Astrocyte (in vitro differentiated cells and primary cell): ENCODE data around the gene SLCO6A1. TPM values are rescaled to one million over a fixed set of nuclear protein-coding genes. Genes with fewer than 3 reads are reported as not detected.

Experiments used
- DNase-seq: peaks from one replicate; pipeline ENCODE4 v3.0.0-alpha.2; 2010; ENCODE audit warnings: low read depth
- FAIRE-seq: peaks from 2 replicates; lab custom pipeline; 2011; peaks lifted over from hg19 to GRCh38; lab: Jason Lieb, UNC
- H2AFZ ChIP-seq: 2 replicates; pipeline ENCODE4 v1.6.0; 2012; ENCODE audit warnings: low read depth, low read length, inconsistent platforms
- H3K27ac ChIP-seq: 2 replicates; pipeline ENCODE4 v1.5.1; 2011; ENCODE audit warnings: low read depth, low read length, inconsistent platforms
- H3K27me3 ChIP-seq: 2 replicates; pipeline ENCODE4 v1.6.0; 2011; ENCODE audit warnings: low read length, inconsistent platforms; ENCODE audit not compliant: insufficient read depth
- H3K36me3 ChIP-seq: 2 replicates; pipeline ENCODE4 v1.5.1; 2011; ENCODE audit warnings: low read length, inconsistent platforms; ENCODE audit not compliant: insufficient read depth
- H3K4me1 ChIP-seq: 2 replicates; pipeline ENCODE4 v1.5.1; 2011; ENCODE audit warnings: low read length, inconsistent platforms; ENCODE audit not compliant: insufficient read depth
- H3K4me2 ChIP-seq: 2 replicates; pipeline ENCODE4 v1.6.0; 2012; ENCODE audit warnings: low read length, inconsistent platforms
- H3K4me3 ChIP-seq: 2 replicates; pipeline ENCODE4 v1.5.1; 2011; ENCODE audit warnings: low read depth, mild to moderate bottlenecking, low read length, inconsistent platforms; ENCODE audit not compliant: insufficient read depth
- H3K79me2 ChIP-seq: 2 replicates; pipeline ENCODE4 v1.6.0; 2012; ENCODE audit warnings: mild to moderate bottlenecking, low read length, inconsistent platforms; ENCODE audit not compliant: insufficient read depth
- H3K9ac ChIP-seq: 2 replicates; pipeline ENCODE4 v1.6.0; 2012; ENCODE audit warnings: mild to moderate bottlenecking, low read length, inconsistent platforms
- H3K9me3 ChIP-seq: 2 replicates; pipeline ENCODE4 v1.5.1; 2012; ENCODE audit warnings: low read depth, mild to moderate bottlenecking, low read length, inconsistent platforms; ENCODE audit not compliant: insufficient read depth
- H4K20me1 ChIP-seq: 2 replicates; pipeline ENCODE4 v1.6.0; 2012; ENCODE audit warnings: low read length, inconsistent platforms; ENCODE audit not compliant: insufficient read depth
- H3K27ac Mint-ChIP-seq: one replicate; pipeline ENCODE4 v1.8.0; 2021; ENCODE audit warnings: mild to moderate bottlenecking, mixed read lengths; ENCODE audit not compliant: unreplicated experiment
- H3K27me3 Mint-ChIP-seq: one replicate; pipeline ENCODE4 v1.8.0; 2021; ENCODE audit warnings: low read depth, mixed read lengths; ENCODE audit not compliant: unreplicated experiment
- H3K36me3 Mint-ChIP-seq: one replicate; pipeline ENCODE4 v1.8.0; 2021; ENCODE audit warnings: low read depth, mixed read lengths; ENCODE audit not compliant: unreplicated experiment
- H3K4me1 Mint-ChIP-seq: one replicate; pipeline ENCODE4 v1.8.0; 2021; ENCODE audit warnings: low read depth, mixed read lengths; ENCODE audit not compliant: unreplicated experiment
- H3K4me3 Mint-ChIP-seq: one replicate; pipeline ENCODE4 v1.8.0; 2021; ENCODE audit warnings: mild to moderate bottlenecking, moderate library complexity, mixed read lengths; ENCODE audit not compliant: unreplicated experiment
- H3K9me3 Mint-ChIP-seq: one replicate; pipeline ENCODE4 v1.8.0; 2021; ENCODE audit warnings: mild to moderate bottlenecking, mixed read lengths; ENCODE audit not compliant: unreplicated experiment
- CTCF ChIP-seq: IDR thresholded peaks from 2 replicates; pipeline ENCODE4 v1.5.1; 2011; ENCODE audit warnings: low read depth, mild to moderate bottlenecking, inconsistent platforms, low read length, moderate library complexity; ENCODE audit not compliant: insufficient read depth
- EZH2 ChIP-seq: IDR thresholded peaks from 2 replicates; pipeline ENCODE4 v1.6.1; 2012; ENCODE audit warnings: mild to moderate bottlenecking, low read length, inconsistent platforms; ENCODE audit not compliant: insufficient read depth
- total RNA-seq: library from RNA; stranded (reverse); gene quantifications from 2 replicates; pipeline ENCODE4 v1.2.1, GENCODE V29; 2021

The SLCO6A1 gene
- total RNA-seq, 1 donor from 2014 or later, result not detected

- Histone ChIP-seq H3K36me3 (no peaks in the 10 kb centered on the region), H3K27me3 (no peaks in the 10 kb centered on the region), H3K4me1 (no peaks in the 10 kb centered on the region), H3K79me2 (no peaks in the 10 kb centered on the region), H4K20me1 (no peaks in the 10 kb centered on the region), H2AFZ (no peak overlapping the region), H3K9me3 (no peaks in the 10 kb centered on the region), H3K4me3 (no peak overlapping the region), H3K4me2 (no peak overlapping the region), H3K9ac (no peak overlapping the region), H3K27ac (no peak overlapping the region)
- H3K4me3 Mint-ChIP-seq, result no peak overlapping the region
- H3K9me3 Mint-ChIP-seq, result no peaks in the 10 kb centered on the region
- TF ChIP-seq EZH2 (no peak), CTCF (no peak)
- no peak for FAIRE-seq
- no peak overlapping the region for H3K27ac Mint-ChIP-seq
- H3K36me3 Mint-ChIP-seq, result no peaks in the 10 kb centered on the region
- DNase-seq, result no peak
- peaks cover 5% of the 10 kb centered on the region for H3K4me1 Mint-ChIP-seq
- no peaks in the 10 kb centered on the region for H3K27me3 Mint-ChIP-seq
These were observed 110.6 kb downstream of the SLCO6A1 start for GRCh38 chr5:102388235-102388634.

- DNase-seq (no peak), FAIRE-seq (no peak)
- H3K9me3 Mint-ChIP-seq, result no peaks in the 10 kb centered on the region
- Histone ChIP-seq H3K79me2 (no peaks in the 10 kb centered on the region), H3K4me2 (no peak overlapping the region), H3K27me3 (no peaks in the 10 kb centered on the region), H3K36me3 (no peaks in the 10 kb centered on the region), H3K9ac (no peak overlapping the region), H2AFZ (no peak overlapping the region), H3K4me1 (no peaks in the 10 kb centered on the region), H3K27ac (no peak overlapping the region), H3K4me3 (no peak overlapping the region), H3K9me3 (no peaks in the 10 kb centered on the region), H4K20me1 (no peaks in the 10 kb centered on the region)
- no peaks in the 10 kb centered on the region for H3K27me3 Mint-ChIP-seq
- H3K27ac Mint-ChIP-seq, result no peak overlapping the region
- no peak overlapping the region for H3K4me3 Mint-ChIP-seq
- TF ChIP-seq EZH2, result no peak
- TF ChIP-seq CTCF, result no peak
- H3K4me1 Mint-ChIP-seq, result peaks cover 5% of the 10 kb centered on the region
- H3K36me3 Mint-ChIP-seq, result no peaks in the 10 kb centered on the region
These were observed 113.4 kb downstream of the SLCO6A1 start for GRCh38 chr5:102385365-102385764.

- Histone ChIP-seq H3K27ac (no peak overlapping the region), H3K9me3 (no peaks in the 10 kb centered on the region), H3K4me2 (no peak overlapping the region), H3K4me1 (no peaks in the 10 kb centered on the region), H3K79me2 (no peaks in the 10 kb centered on the region), H4K20me1 (no peaks in the 10 kb centered on the region), H3K9ac (no peak overlapping the region), H2AFZ (no peak overlapping the region), H3K36me3 (no peaks in the 10 kb centered on the region), H3K4me3 (no peak overlapping the region), H3K27me3 (no peaks in the 10 kb centered on the region)
- H3K27ac Mint-ChIP-seq, result no peak overlapping the region
- no peaks in the 10 kb centered on the region for H3K36me3 Mint-ChIP-seq
- TF ChIP-seq EZH2, result no peak
- no peak for TF ChIP-seq CTCF
- H3K4me3 Mint-ChIP-seq, result no peak overlapping the region
- no peak for FAIRE-seq
- H3K4me1 Mint-ChIP-seq, result no peaks in the 10 kb centered on the region
- no peak for DNase-seq
- H3K9me3 Mint-ChIP-seq, result no peaks in the 10 kb centered on the region
- no peaks in the 10 kb centered on the region for H3K27me3 Mint-ChIP-seq
These were observed 118.6 kb downstream of the SLCO6A1 start for GRCh38 chr5:102380174-102380573.
